CD4-positive, alpha-beta T cell treated with Interleukin-4 for 1 hour (primary cell): ENCODE data around the gene RPS14.
"Not testable (repeated sequence)": the region's sequence is repeated elsewhere in the genome, so short reads cannot be mapped to it uniquely, and the experiment has no call there.

Experiments used
- DNase-seq, 2 donors: peaks; one replicate each; pipeline ENCODE4 v3.0.0-alpha.2; 2020 to 2022

The RPS14 gene

DNA sequence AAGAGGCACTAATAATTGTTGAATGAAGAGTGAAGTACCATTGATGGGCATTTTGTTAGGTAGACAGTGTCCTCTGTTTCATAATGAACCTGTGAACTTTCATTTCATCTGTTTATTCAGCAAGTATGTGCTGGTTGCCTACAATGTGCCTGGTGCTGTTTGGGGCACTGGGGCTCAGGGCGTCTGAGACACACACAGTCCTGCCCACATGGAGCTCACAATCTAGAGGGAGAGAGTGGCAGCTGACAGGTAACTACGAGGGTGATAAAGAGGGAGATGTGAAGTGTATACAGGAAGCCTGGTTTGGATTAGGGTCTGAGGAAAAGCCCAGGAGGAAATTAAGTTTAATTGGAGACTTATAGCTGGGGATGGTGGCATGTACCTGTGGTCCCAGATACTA, 29.9 kb upstream of the RPS14 start:
- no peak for DNase-seq

DNA sequence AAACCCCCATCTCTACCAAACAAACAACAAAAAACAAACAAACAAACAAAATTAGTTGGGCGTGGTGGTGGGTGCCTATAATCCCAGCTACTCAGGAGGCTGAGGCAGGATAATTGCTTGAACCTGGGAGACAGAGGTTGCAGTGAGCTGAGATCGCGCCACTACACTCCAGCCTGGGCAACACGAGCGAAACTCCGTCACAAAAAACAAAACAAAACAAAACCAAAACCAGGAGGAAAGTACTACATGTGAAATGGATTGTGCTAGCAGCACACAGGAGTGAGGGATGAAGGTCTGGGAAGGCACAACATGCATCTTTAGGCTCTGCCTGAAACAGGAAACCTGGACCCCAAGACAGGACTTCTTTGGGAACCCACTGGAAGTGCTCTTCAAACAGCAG, 27.0 kb upstream of the RPS14 start:
- DNase-seq, result not testable (repeated sequence)

DNA sequence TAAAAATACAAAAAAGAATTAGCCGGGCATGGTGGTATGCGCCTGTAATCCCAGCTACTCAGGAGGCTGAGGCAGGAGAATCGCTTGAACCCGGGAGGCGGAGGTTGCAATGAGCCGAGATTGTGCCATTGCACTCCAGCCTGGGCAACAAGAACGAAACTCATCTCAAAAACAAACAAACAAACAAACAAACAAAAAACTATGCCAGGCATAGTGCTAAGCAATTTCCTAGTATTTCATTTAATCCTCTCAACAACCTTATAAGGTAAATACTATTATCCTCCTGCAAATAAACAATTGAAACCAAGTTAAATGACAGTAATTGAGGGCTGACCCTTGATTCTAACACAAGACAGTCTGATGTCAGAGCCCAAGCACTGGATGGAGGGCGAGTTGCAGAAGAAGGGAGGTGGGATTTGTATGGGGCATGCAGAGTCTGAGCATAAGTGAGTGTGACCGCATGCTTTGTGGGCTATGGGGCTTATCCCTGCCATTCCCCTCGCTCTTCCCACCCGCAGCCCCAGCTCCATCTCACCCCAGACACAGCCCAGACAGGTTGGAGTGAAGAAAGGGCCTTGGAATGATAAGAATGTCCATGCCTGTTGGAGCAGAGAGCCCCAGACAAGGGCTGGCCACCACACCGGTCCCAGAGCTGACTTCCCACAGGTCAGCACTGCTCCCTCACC, 24.3 kb upstream of the RPS14 start:
- no peak for DNase-seq

DNA sequence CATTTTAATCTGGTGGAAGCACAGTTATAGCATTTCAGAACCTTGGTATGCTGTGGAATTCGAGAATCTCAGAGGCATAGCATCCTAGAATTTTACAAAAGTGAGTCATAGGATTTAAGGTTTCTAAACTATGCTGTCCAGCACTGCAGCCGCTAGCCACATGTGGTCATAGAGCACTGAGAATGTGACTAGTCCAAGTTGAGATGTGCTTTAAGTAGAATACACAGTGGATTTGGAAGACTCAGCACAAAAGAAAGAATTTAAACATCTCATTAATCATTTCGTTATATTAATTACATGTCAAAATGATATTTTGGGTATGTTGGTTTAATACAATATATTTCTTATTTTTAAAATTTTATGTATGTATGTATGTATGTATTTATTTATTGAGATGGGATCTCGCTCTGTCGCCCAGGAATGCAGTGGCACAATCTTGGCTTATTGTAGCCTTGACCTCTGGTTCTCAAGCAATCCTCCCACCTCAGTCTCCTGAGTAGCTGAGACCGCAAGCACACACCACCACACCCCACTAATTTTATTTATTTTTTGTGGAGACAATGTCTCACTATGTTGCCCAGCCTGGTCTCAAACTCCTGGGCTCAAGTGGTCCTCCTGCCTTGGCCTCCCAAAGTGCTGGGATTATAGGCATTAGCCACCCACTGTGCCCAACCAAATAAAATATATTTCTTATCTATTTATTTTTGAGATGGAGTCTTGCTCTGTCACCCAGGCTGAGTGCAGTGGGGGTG, 20.4 kb upstream of the RPS14 start:
- no peak for DNase-seq

DNA sequence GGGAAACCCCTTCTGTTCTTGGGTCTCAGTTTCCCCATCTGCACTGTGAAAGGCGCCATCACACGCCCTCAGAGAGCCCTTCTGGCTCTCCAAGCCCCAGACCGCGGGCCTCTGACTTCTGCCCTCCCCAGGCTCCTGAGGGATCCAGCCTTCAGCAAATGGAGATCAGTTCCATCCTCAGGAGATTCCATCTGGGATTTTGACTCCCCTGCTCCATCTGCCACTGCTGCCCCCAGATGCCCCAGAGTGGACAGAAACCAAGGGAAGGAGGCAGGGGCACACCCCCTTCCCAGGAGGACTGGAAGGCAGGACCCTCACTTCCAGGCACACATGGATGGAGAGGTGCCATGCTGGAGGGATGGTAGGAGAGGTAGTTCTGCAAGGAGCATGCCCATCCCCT, 18.7 kb upstream of the RPS14 start:
- no peak for DNase-seq

DNA sequence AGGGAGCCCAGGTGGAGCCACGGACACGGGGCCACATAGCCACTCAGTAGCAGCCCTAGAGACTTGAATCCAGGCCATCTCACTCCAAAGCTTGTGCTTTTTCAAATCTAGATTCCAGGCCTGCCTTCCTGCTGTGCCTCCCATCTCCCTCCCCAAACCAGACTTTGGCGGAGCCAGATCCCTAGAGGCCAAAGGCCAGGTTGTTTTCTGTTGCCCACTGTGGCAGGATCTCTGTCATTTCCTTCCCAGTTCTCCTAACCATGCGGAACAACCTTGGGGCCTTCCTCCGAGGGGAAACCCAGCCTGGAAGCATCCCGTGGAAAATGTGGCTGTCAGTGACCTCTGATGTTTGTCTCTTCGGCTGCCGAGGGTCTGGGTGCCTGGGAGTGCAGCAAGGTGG, 16.4 kb upstream of the RPS14 start:
- no peak for DNase-seq

DNA sequence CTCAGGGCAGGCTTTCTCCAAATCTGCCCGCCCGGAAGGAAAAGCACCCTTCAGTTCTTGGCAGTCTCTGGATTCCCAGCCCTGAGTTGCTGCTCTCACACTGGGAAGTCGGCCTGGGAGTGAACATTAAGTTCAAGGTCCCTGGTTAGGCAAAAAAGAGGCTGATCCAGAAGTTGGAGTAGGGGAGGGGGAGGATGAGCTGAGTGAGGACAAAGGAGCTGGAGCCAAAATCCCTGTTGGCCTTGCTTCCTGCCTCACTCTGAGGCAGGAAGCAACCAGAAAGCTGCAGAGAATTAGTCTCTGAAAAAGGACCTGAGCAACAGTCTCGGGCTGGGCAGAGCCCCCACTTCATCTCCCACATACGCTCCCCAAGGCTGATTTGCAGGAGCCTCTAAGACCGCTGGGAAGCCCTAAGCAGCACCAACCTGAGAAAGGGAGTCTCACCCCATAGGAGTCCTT, 15.0 kb upstream of the RPS14 start:
- DNase-seq, result no peak

DNA sequence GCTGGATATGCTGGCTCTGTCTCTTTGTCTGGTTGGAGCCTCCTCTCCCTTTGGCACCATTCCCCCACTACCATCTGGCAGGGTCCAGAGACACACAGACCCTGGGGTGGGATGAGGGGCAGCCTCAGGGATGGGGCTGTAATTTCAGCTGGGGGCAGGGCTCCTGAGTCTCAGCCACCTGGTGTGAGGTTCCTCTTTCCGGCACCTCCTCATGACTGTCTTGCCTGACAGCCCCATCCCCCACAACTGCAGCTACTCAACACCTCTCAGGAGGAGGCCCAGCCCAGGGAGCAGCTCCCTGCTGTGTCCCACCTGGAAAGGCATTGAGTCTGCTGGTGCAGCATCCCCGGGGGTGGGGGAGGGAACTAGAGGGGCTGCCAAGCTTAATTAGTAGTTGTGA, 11.7 kb upstream of the RPS14 start:
- peak in 1 of 2 donors; percentile 58 for DNase-seq

DNA sequence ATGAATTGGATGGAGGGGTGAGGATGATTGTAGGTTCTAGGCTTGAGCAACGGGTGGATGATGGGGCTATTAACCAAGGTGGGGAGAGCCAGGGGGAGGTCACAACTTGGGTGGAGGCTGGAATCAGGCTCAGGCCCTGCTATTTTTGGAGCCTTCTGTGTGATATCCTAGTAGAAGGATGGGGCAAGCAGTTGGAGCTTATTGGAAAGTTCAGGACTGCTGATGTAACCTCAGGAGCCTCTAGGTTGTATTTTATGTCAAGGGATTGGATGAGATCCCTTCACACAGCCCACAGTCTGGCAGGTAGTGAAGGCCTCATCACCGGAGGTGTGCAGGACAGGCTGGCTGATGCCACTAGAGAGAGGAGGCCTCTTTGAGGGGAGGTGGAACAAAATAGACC, 11.2 kb upstream of the RPS14 start:
- no peak for DNase-seq

DNA sequence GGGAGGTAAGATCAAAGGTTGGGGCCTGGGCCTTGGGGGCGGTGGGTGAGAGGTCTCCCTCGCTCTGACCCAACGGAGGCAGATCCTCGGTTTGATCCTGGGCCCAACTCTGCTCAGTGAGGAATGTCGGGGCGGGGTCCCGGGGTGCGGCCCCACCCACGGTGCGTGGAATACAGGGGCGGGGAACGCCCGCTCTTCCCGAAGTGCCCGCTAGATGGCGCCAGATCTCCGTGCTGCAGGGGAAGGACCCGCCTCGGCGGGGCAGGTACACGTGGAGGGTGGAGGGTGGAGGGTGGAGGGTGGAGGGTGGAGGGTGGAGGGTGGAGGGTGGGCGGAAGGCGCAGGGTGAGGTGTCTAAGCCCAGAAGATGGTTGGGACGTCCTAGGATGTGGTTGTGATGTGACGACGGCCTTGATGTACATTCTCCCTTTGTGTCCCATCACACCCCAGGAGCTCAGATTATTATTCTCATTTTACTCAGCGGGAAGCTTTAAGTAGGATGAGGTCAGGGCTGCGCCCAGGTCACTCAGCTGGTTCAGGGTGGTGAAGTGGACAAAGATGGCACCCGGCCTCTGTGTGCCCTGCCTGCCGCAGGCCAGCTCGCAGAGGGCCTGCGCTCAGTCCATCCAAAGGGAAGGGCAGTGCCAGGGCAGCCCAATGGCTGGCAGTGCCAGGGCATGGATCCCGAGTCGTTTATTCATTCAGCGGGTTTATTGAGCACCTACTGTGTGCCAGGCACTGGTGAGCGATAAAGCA, 9.4 kb upstream of the RPS14 start:
- DNase-seq, result peak; percentile 85 to 87

DNA sequence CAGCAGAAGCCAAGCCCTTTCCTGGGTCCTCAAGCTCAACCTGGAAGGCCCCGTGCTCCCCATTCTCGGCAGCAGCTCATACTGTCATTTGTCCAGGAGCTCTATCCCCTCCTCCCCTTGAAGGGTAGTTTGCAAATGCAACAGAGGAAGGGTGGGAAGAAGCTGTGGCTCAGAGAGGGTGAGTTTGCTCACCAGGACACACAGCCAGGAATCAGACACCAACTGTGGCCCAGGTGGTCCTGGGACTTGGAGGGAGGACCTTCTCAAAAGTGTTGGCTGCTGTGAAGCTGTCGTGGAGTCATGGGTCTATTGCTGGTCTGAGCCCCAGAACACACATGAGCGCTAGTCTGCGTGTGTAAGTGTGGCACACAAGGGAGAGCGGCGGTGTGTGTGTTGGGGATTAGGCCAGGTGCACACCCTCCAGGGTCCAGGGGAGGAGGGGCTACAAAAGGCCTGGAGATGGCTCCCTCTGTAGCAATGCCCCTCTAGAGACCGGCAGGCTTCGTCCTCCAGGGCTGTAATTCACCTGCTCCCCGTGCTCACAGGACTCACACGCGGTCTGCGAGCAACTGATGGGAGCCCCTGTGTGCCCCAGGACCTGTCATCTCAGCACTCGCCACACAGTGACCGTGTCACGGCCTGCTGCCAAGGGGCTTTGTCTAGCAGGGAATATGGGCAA, 8.2 kb upstream of the RPS14 start:
- no peak for DNase-seq

DNA sequence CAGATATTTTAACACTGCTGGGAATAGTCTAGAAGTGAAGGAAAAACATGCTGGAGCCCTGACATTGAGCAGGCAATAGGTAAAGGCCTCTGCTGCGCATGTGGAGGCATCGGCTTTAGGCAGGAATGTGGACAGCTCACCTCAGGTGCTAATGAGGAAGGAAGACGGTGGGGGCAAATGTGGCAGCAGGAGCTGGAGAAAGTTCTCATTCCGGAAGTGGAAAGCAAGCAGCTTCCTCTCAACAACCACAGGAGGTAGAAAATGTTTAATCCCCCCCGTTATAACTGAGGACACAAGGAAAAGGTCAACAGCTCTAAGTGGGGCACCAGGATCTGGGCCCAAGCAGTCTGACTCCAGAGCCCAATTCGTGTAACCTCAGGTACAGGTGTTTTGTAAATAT, 7.6 kb upstream of the RPS14 start:
- DNase-seq, result peak in 1 of 2 donors; percentile 25

DNA sequence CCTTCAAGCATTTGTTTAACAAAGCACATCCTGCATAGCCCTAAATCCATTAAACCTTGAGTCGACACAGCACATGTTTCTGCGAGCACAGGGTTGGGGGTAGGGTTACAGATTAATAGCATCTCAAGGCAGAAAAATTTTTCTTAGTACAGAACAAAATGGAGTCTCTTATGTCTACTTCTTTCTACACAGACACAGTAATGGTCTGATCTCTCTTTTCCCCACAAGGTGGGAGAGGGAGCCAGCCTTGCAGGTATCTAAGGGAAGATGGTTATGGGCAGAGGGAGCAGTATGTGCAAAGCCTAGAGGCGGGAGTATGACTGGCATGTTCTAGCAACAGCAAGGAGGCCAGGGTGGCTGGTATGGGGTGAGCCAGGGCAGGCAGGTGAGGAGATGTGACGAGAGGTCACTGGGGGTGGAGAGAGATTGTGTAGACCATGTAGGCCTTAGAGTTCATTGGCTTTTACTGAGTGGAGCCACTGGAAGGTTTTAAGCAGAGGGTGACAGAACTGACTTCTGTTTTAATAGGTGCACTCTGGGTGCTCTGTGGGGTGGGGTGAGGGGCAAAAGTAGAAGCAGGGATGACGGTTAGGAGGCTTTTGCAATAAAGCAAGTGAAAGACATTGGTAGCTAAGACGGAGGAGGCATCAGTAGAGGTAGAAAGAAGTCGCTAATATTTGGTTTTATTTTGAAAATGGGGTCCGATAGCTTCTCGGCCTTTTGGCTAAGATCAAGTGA, 5.1 kb upstream of the RPS14 start:
- DNase-seq, result no peak

DNA sequence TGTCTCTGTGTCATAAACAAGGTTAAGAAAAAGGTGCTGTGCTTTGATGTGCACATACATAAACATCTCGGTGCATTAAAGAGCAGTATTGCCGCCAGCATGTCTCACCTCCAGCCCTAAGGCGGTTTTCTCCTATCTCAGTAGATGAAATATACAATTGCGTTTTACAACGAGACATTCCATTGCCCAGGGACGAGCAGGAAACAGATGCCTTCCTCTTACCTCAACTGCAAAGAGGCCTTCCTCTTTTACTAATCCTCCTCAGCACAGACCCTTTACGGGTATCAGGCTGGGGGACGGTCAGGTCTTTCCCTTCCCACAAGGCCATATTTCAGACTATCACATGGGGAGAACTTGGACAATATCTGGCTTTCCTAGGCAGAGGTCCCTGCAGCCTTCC, 4.5 kb upstream of the RPS14 start:
- DNase-seq, result not testable (repeated sequence)

DNA sequence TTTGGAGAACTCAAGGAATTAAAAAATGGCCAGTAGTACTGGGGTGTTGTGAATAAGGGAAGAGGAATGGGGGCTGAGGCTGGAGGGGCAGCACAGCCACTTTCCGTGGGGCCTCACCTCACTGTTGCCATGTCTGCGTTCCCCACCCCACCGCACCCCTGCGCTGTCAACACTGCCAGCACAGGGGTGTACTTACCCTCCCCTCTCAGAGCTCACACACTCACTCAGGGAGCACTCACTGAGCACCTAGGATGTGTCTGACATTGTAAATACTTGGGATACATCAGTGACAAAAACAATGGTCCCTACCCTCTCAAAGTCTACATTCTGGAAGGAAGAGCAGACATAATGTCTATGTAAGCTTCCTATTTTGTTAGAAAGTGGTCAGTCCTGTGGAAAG, 3.4 kb upstream of the RPS14 start:
- no peak for DNase-seq

DNA sequence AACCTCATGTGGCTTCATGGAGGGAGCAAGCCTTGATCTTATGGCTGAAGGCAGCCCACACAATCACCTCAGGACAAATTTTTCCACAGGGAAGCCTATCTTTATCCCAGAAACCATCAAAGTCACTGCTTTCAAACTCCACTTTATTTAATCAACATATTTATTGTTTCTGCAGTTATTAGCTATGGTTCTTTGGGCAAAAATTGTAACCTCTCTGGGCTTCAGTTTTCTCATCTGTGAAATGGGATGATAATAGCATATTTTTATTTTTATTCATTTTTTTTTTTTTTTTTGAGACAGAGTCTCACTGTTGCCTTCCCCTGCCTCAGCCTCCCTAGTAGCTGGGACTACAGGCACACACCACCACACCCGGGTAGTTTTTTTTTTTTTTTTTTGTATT, 2.1 kb upstream of the RPS14 start:
- DNase-seq, result no peak

DNA sequence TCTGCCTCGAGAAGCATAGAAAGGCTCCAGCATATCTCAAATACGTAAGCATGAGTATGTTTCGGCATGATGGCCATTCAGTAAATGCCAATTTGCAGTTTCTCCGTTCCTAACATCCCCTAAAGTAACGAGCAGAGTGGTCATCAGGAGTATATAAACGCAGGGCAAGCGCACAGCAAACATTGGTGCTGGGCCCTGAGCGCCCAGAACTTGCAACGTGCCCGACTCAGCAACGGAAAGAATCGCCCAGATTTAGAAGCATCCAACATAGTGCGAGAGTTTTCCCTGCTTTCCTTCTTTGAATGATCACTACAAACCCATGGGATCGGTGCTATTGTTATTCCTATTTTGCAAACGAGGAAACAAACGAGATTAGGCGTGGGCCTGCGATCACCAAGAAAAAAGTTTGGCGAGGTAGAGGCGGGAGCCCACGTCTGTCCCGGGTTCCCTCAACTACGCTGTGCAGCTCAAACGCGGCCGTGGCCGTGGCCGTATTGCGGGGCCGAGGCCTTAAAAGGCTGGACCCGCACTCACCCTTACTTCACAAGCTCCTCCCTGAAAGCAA, 505 bp downstream of the RPS14 start:
- peak in 1 of 2 donors; percentile 13 for DNase-seq

DNA sequence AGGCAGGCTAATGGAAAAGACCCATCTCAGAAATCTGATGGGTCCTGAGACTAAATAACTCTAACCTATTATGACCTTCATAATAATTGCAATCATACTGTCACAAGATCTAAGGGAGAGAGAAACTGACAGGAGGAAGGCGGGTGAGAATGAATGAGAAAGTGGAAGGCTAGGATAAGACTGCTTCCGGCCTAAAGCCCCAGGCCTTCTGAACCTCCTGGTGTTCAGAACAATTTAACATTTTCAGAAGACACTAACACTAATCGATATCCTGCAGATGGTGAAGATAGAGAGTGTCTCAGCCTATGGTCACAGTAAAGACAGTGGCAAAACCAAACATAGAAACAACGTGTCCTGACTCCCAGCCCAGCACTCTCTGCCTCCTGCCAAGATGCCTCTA, 1.2 kb downstream of the RPS14 start:
- no peak for DNase-seq

DNA sequence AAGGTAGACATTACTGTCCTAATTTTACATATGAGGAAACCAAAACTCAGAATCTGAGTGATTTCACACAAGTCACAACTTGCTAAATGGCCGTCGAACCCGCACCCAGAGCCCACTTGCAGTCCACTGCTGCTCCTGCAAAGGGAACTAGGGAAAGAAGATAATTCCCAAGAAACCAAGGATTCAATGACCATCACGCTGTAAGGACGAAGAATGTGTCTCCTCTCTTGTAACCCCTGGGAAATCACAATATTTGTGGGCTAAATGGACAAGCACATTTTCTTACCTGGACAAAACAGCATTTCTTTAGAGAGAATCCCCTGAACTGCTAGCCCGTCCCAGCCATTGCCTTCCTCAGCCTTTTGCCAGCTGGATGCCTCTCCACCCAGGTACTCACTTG, 2.4 kb downstream of the RPS14 start:
- no peak for DNase-seq

DNA sequence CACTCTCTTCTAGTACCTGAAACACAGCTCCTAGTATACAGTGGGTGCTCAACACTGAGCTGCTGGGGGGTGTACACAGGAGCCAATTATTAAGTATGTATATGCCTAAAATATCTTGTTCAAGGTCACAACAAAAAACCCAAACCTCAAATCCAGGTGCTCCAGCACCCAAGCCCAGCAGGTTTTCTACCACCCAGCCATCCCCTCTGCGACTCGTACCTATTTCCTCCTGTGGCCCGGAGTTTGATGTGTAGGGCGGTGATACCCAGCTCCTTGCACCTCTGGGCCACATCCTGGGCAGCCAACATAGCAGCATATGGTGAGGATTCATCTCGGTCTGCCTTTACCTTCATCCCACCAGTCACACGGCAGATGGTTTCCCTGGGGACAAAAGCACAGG, 3.0 kb downstream of the RPS14 start:
- no peak for DNase-seq

DNA sequence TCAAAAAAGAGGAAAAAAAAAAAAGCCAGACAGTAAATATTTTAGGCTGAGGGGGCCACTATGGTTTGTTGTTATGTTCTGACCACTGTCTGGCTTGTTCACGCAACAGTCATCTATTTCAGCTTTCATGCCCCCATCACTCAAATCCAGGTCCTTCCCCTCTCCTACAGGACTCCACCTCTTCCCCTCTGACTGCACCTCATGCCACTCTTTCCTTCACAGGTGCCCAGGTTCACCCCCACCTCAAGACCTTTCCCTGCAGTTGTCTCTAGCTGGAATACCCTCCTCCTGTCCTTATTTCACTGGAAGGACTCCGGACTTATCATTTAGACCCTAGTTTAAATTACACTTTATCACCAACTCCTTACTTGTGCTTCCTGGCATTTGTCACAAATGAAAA, 3.5 kb downstream of the RPS14 start:
- no peak for DNase-seq

DNA sequence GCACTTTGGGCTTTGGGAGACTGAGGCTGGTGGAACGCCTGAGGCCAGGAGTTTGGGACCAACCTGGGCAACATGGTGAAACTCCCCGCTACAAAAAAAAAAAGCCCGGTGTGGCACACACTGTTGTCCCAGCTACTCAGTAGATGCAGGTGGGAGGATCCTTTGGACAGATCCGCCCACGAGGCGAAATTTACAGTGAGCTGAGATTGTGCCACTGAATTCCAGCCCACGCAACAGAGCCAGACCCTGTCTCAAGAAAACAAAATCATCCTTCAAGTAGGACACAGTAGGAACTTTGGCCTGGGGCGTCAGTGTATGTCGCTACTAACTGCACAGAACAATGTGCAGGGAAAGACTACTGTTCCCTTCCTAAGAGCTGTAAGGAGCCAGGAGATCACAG, 4.8 kb downstream of the RPS14 start:
- no peak for DNase-seq
